Measurements from ENCODE around the gene LRRC74B. TPM values are rescaled to one million over a fixed set of nuclear protein-coding genes. Genes with fewer than 3 reads are reported as not detected.

Gene LRRC74B
- total RNA-seq, 1 donor from 2014 or later = not detected

DNA sequence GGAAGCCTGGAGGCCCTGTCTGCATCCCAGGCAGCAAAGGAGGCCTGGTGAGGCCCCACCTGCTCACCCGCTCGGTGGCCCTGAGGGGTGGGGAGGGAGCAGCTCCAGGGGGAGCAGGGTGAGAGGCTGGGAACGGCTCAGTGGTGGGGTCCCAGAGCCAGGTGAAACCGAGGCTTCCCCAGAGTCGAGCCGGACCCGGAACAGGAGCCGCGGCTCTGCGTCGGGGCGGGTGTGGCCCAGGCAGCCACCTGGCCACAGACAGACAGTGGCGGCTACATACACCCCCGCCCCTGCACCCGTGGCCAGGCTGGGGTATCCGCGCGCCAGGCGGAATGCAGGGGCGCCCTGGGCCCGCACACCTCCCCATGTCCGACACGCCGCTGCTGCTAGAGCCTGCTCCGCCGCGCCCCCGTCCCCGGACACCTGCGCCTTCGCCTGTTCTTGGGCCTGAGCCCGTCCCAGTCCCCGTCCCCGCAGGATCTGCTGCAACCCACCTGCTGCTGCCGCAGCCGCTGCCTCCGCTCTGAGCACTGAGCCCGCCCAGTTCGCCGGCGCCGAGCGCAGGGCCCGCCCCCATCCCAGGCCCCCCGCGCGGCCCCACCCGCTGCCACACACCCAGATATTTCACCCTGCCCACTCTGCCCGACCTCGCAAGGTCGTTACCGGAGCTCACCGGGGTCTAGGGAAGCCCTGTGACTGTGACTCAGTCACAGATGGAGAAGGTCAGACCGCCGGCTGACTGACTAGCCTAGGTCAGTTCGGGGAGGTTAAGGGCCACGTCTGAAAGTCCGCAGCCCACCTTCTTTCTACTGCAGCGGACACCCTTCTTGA lies 13.5 kb upstream of the LRRC74B start, which contains the start of gene SLC7A4:
Gene SLC7A4 (minus strand): TSS at position 525 of the 831 bp plus-strand sequence. CDS start 749 bp downstream, outside the sequence.
- no peaks in the 10 kb centered on the region for H4K20me1 ChIP-seq (ENCODE audit: insufficient read depth, low read length)
- H3K27me3 ChIP-seq (ENCODE audit: insufficient read depth, low read length) = peaks cover 15% of the 10 kb centered on the region
- peak within 1 kb of the TSS; percentile 65 for H3K4me2 ChIP-seq (ENCODE audit: low read length)
- H3K4me1 ChIP-seq (ENCODE audit: insufficient read depth, low read length) = peaks cover 4% of the 10 kb centered on the region
- no peak for FAIRE-seq
- H3K4me3 ChIP-seq (ENCODE audit: insufficient read depth, low read depth, low read length) = no peak within 1 kb of the TSS
- no peak within 1 kb of the TSS for H3K27ac ChIP-seq (ENCODE audit: low read depth, low read length)
- H3K79me2 ChIP-seq (ENCODE audit: insufficient read depth, low read length) = no peaks in the 10 kb centered on the region
- no peak within 1 kb of the TSS for H3K9ac ChIP-seq (ENCODE audit: low read length)
- TF ChIP-seq, protein P1, sequence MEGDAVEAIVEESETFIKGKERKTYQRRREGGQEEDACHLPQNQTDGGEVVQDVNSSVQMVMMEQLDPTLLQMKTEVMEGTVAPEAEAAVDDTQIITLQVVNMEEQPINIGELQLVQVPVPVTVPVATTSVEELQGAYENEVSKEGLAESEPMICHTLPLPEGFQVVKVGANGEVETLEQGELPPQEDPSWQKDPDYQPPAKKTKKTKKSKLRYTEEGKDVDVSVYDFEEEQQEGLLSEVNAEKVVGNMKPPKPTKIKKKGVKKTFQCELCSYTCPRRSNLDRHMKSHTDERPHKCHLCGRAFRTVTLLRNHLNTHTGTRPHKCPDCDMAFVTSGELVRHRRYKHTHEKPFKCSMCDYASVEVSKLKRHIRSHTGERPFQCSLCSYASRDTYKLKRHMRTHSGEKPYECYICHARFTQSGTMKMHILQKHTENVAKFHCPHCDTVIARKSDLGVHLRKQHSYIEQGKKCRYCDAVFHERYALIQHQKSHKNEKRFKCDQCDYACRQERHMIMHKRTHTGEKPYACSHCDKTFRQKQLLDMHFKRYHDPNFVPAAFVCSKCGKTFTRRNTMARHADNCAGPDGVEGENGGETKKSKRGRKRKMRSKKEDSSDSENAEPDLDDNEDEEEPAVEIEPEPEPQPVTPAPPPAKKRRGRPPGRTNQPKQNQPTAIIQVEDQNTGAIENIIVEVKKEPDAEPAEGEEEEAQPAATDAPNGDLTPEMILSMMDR (IDR thresholded peaks at IDR 0.05; ENCODE audit: insufficient read depth, low read depth, low read length) = no peak
- peak; percentile 79 for TF ChIP-seq EZH2 (IDR thresholded peaks at IDR 0.05; ENCODE audit: insufficient read depth, low read length)
- H3K36me3 Mint-ChIP-seq (ENCODE audit: low read depth, unreplicated experiment) = no peaks in the 10 kb centered on the region
- H3K9me3 ChIP-seq (ENCODE audit: insufficient read depth, low read depth, low read length) = no peaks in the 10 kb centered on the region
- H3K36me3 ChIP-seq (ENCODE audit: insufficient read depth, low read length) = no peaks in the 10 kb centered on the region
- H3K27me3 Mint-ChIP-seq (ENCODE audit: low read depth, unreplicated experiment) = peaks cover 29% of the 10 kb centered on the region
- H3K27ac Mint-ChIP-seq (ENCODE audit: unreplicated experiment) = no peak within 1 kb of the TSS
- H2AFZ ChIP-seq (ENCODE audit: low read depth, low read length) = no peak within 1 kb of the TSS
- no peak for DNase-seq (ENCODE audit: low read depth)
- H3K4me3 Mint-ChIP-seq (ENCODE audit: unreplicated experiment) = no peak within 1 kb of the TSS
- no peaks in the 10 kb centered on the region for H3K9me3 Mint-ChIP-seq (ENCODE audit: unreplicated experiment)
- peaks cover under 1% of the 10 kb centered on the region for H3K4me1 Mint-ChIP-seq (ENCODE audit: low read depth, unreplicated experiment)

DNA sequence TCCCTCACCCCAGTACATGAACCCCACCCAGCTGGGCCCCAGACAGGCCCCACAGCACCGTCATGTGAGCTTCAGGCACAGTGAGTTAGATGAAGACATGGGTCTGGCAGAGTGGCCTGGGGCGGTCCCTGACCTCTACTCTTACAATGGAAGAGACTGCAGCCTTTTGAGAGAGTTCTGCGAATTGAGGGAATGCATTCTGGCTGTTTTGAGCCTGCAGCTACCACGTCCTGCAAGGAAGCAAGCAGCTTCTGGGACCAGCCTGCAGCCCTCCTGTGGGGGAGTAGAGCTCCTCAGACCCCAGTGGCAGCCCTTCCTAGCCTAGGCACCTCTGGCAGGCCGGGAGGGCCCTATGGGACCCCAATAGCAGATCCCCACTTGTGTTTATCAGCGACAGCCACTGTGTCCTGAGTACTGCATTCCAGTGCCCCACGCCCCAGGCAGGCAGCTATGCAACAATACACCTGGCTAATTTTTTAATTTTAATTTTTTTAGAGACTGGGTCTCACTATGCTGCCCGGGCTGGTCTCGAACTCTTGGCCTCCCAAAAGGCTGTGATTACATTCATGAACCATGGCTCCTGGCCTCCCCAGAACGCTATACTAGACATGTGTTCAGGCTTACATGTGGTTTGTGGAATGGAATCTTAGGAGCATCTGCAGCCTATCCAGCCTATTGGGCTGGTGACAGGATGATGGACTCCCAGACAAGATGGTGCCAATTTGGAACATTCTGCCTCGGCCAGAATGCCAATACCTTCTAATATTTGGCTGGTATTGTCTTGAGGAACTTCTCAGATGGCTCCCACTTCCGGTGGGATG lies 12.7 kb upstream of the LRRC74B start:
- Mint-ChIP-seq H3K9me3 (ENCODE audit: unreplicated experiment) (no peaks in the 10 kb centered on the region), H3K4me1 (ENCODE audit: low read depth, unreplicated experiment) (peaks cover 9% of the 10 kb centered on the region), H3K36me3 (ENCODE audit: low read depth, unreplicated experiment) (no peaks in the 10 kb centered on the region), H3K4me3 (ENCODE audit: unreplicated experiment) (no peak overlapping the region), H3K27me3 (ENCODE audit: low read depth, unreplicated experiment) (peaks cover 29% of the 10 kb centered on the region), H3K27ac (ENCODE audit: unreplicated experiment) (no peak overlapping the region)
- peaks cover 15% of the 10 kb centered on the region for H3K27me3 ChIP-seq (ENCODE audit: insufficient read depth, low read length)
- no peaks in the 10 kb centered on the region for H3K9me3 ChIP-seq (ENCODE audit: insufficient read depth, low read depth, low read length)
- H3K9ac ChIP-seq (ENCODE audit: low read length) = no peak overlapping the region
- FAIRE-seq = no peak
- no peaks in the 10 kb centered on the region for H3K79me2 ChIP-seq (ENCODE audit: insufficient read depth, low read length)
- no peak overlapping the region for H3K4me3 ChIP-seq (ENCODE audit: insufficient read depth, low read depth, low read length)
- H3K4me1 ChIP-seq (ENCODE audit: insufficient read depth, low read length) = peaks cover 3% of the 10 kb centered on the region
- no peaks in the 10 kb centered on the region for H4K20me1 ChIP-seq (ENCODE audit: insufficient read depth, low read length)
- H3K36me3 ChIP-seq (ENCODE audit: insufficient read depth, low read length) = no peaks in the 10 kb centered on the region
- TF ChIP-seq, protein P1 (IDR thresholded peaks at IDR 0.05; ENCODE audit: insufficient read depth, low read depth, low read length) = no peak
- no peak for TF ChIP-seq EZH2 (IDR thresholded peaks at IDR 0.05; ENCODE audit: insufficient read depth, low read length)
- H3K27ac ChIP-seq (ENCODE audit: low read depth, low read length) = no peak overlapping the region
- no peak overlapping the region for H2AFZ ChIP-seq (ENCODE audit: low read depth, low read length)
- no peak for DNase-seq (ENCODE audit: low read depth)
- H3K4me2 ChIP-seq (ENCODE audit: low read length) = peak overlapping the region; percentile 65
